AG08396 (cell line): Measurements from ENCODE around the gene SLC22A12.
"Not testable (repeated sequence)": the region's sequence is repeated elsewhere in the genome, so short reads cannot be mapped to it uniquely, and the experiment has no call there.

Source experiments
- DNase-seq: peaks from one replicate; pipeline ENCODE4 v3.0.0; 2012; ENCODE audit warnings: low spot score, mixed read lengths

The SLC22A12 gene

GRCh38 chr11:64590763-64591221 lies at the start of gene SLC22A12:
Gene SLC22A12 (plus strand): TSS chr11:64591220. CDS start chr11:64591557, 337 bp downstream.
- no peak for DNase-seq

GRCh38 chr11:64542172-64543125 lies 48.6 kb upstream of the SLC22A12 start:
- DNase-seq = no peak

- no peak for DNase-seq
Observed at GRCh38 chr11:64543818-64544217, 47.2 kb upstream of the SLC22A12 start.

DNA sequence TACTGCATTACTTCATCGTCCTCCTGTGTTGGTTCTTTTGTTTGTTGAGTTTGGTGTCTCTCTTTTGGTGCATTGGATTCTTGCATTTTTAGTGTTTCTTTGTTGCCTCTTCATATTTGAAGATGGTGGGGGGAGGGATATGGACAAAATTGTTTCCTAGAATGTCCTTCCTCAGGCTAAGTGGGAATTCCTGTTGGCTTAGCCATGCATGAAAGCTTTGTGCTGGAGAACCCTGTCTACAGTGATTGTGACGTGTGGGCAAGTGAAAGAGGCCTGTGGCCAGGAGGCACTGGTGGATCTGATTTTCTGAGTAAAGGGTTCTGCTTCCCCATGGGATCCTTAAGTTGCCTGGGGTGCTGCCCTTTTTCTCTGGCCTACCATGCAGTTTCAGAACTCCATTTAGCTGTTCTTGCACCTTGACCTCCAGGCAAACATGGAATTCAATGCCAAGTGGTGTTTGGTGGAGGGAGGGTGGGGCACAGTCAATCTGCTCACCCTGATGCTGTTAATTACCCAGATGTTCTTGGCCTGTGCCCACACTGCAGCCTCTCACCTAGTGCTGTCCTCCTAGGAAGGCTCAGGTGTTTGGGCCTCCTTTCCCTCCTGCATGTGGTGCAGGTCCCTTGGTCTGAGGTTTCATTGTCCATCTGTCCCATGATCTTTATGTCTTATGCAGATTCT lies 46.3 kb upstream of the SLC22A12 start:
- DNase-seq = no peak

GRCh38 chr11:64545619-64546018 lies 45.4 kb upstream of the SLC22A12 start:
- peak; percentile 80 for DNase-seq

- DNase-seq = no peak
Observed at GRCh38 chr11:64546176-64546575, 44.8 kb upstream of the SLC22A12 start.

- no peak for DNase-seq
Observed at GRCh38 chr11:64546600-64546999, 44.4 kb upstream of the SLC22A12 start.

DNA sequence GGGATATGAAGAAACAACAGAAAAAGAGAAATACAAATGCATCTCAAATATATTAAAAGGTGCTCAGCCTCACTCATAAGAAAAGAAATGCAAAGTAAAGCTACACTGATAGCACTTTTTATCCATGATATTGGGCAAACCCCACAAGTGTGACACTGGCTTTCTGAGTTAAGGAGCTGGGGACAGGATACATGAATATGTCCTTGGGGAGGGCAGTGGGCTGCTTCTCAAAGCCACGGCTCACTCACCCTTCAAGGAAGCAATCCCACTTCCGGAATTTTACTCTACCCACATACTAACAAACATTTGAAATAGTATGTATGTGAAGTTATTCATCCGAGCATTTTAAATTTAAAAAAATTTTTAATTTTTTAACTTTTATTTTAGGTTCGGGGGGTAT lies 41.1 kb upstream of the SLC22A12 start:
- DNase-seq = no peak

DNA sequence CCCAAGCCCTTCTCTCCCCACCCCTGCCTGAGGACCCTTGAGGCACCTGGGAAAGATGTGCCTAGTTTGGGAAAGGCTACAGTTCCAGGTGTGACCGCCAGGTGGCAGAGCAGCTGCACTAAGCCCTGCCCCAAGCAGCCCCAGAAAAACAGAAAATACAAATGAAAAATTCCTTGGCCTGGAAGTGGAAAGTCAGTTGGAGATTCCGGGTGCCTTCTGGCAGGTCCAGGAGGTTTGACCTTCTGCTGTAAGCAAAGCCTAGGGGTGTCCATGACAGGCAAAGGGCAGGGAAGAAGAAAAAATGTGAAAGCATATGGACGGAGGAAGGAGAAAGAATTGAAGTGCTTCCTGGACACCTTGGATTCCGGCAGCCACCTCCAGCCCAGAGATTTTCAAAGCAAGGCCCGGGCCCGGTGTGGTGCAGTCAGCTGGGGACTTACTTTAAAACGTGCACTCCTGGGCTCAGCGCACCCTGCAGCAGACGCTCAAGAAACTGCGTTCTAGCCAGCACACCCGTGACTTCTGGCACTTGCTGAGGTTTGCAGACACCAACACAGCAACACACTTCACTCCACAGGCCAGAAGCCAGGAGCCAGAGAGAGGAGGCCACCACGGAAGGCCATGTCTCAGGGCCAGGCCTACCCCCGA lies 37.3 kb upstream of the SLC22A12 start:
- peak; percentile 81 for DNase-seq

- DNase-seq = no peak
Observed at GRCh38 chr11:64556044-64556720, 34.8 kb upstream of the SLC22A12 start.

DNA sequence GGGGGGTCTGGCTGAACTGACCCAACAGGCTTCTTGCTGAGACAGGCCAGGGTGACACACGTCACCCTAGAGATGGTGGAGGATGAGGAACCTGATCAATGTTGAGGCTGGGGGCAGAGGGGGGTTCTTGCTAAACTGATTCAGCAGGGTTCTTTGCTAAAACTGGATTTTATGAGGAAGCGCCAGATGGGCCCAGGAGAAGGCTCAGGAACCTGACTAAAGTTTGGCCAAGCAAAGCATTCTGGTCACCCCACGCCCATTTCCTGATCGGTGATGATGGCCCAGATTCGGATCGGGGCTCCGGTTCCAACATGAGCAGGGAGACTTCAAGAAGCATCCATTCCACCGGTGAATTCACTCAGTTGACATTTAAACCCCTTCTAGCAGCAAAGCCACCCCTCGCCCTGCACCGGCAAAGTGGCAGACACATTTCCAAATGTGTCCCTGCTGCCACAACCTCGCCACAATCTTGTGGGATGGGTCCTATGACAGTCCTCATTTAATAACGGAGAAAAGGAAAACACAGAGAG lies 34.2 kb upstream of the SLC22A12 start:
- no peak for DNase-seq

GRCh38 chr11:64558065-64558745 lies 32.8 kb upstream of the SLC22A12 start:
- DNase-seq = no peak

- no peak for DNase-seq
Observed at GRCh38 chr11:64558869-64559268, 32.2 kb upstream of the SLC22A12 start.

DNA sequence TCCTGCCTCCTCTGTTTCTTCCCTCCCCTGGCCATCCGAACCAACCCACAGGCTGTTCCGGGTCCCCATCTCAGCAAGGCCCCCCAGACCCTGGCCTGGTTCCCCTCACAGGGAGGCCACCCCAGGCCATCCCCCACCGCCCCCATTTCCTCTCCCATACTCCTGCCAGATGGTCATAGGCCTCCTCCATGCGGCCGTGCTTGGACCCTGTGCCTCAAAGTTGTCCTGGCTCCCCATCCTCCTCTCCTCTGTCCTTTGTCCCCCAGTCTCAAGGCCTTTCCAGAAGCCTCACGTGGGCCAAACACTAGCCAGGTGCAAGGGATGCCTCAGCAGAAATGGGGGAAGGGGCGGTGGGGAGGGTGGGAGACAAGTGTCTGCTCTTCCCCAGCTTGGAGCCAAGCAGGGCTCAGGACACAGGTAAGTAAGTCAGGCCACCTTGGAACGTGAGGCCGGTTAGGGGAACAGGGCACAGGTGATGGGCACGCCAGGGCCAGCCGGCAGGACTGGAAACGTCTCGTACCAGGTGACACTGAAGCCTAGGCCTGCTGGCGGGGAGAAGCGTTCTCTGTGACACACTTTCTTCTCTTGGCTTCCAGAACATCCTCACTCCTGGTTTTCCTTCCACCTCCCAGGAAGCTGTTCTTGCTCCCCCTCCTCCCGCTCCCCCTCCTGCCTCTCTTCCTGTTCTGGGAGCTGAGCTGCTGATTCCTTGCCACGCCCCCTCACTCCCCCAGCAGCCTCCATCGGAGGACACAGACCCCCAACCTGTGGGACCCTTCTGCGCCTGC lies 31.5 kb upstream of the SLC22A12 start:
- no peak for DNase-seq

DNA sequence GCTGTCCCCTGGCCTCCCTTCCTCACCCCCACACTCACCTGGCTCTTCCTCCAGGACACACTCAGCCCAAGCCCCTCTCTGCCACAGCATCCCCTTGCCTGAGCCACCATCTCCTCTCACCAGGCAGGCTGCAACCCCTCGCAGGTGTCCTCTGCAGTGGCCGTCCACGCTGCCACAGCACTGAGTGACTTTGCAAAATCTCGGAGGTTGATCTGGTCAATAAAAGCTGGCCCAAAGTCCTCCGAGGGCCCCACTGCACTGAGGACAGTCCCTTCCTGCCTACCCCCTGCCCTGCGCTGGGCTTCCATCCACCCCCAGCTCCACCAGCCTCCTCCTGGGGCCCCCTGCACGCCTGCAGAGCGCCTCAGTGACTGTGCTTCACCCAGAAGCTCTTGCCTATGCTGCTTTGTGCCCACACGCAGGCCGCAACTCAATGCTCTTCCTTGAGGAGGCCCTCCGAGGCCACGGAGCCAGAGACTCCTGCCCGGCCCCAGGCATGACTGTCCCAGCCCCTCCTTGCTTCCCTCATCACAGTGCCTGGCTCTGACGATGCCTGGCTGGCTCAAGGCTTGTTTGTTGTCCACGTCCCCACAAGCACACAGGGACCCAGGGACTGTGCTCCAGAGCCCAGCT lies 30.8 kb upstream of the SLC22A12 start:
- no peak for DNase-seq

GRCh38 chr11:64560941-64561340 lies 30.1 kb upstream of the SLC22A12 start:
- DNase-seq = no peak

GRCh38 chr11:64561429-64561828 lies 29.6 kb upstream of the SLC22A12 start:
- not testable (repeated sequence) for DNase-seq

- DNase-seq = no peak
Observed at GRCh38 chr11:64561984-64562722, 28.9 kb upstream of the SLC22A12 start.

- no peak for DNase-seq
Observed at GRCh38 chr11:64562723-64563351, 28.2 kb upstream of the SLC22A12 start.
